SH-SY5Y (cell line): Measurements from ENCODE around the gene CHGA.

Experiments used
- GATA2 ChIP-seq: IDR thresholded peaks from 2 replicates; pipeline ENCODE4 v1.6.1; 2011; ENCODE audit warnings: mild to moderate bottlenecking, low read depth, low read length
- GATA3 ChIP-seq: IDR thresholded peaks from 2 replicates; pipeline ENCODE4 v1.6.1; 2011; ENCODE audit warnings: low read depth, mild to moderate bottlenecking, low read length, moderate library complexity

- TF ChIP-seq GATA2 (no peak), GATA3 (no peak)
Observed at GRCh38 chr14:92962031-92962830, 39.3 kb downstream of the CHGA start.
